PC-9 (cell line): Measurements from ENCODE around the gene COL4A2. TPM values are rescaled to one million over a fixed set of nuclear protein-coding genes. Genes with fewer than 3 reads are reported as not detected.

Experiments
- BruUV-seq: library from RNA; stranded (reverse); fragments of 400-500 nt; replicated peaks from 2 replicates; lab custom pipeline; 2021; lab: Mats Ljungman, UMichigan
- CTCF ChIA-PET: fragments of 300-600 bp; sonication (Branson Sonifier 250); formaldehyde crosslinking; loops from one replicate; lab custom pipeline; 2022; ENCODE audit warnings: antibody characterized with exemption; lab: Charles Lee
- POLR2A ChIA-PET: fragments of 300-600 bp; sonication (Branson Sonifier 250); formaldehyde crosslinking; loops from one replicate; lab custom pipeline; 2022; ENCODE audit warnings: antibody characterized with exemption; ENCODE audit not compliant: unreplicated experiment; lab: Charles Lee
- DNase-seq, 2 experiments: peaks; one replicate each; pipeline versions ENCODE4 v3.0.0 to v3.0.0-alpha.2; 2015 to 2022; ENCODE audit warnings: mixed read lengths in 1 of 2
- H2AFZ ChIP-seq: fragments of 200-600 bp; sonication (generic); 2 replicates; pipeline ENCODE4 v1.8.1; 2017; ENCODE audit warnings: antibody characterized with exemption
- H3F3A ChIP-seq: fragments of 200-600 bp; sonication (generic); 2 replicates; pipeline ENCODE4 v1.8.1; 2017; ENCODE audit warnings: antibody characterized with exemption, mild to moderate bottlenecking, low read depth; ENCODE audit not compliant: insufficient read depth
- H3K27ac ChIP-seq: fragments of 200-600 bp; sonication (generic); 2 replicates; pipeline ENCODE4 v1.6.1; 2016; ENCODE audit warnings: mixed run types
- H3K27me3 ChIP-seq: fragments of 200-600 bp; sonication (generic); 2 replicates; pipeline ENCODE4 v1.6.1; 2016; ENCODE audit warnings: low read depth, mixed run types; ENCODE audit not compliant: insufficient read depth
- H3K36me3 ChIP-seq: fragments of 200-600 bp; sonication (generic); 2 replicates; pipeline ENCODE4 v1.6.1; 2016; ENCODE audit warnings: low read depth, mixed run types
- H3K4me1 ChIP-seq: fragments of 200-600 bp; sonication (generic); replicated peaks from 2 replicates; pipeline ENCODE4 v1.6.1; 2016; ENCODE audit warnings: mixed run types; ENCODE audit not compliant: insufficient read depth
- H3K4me2 ChIP-seq: fragments of 200-600 bp; sonication (generic); 2 replicates; pipeline ENCODE4 v1.6.1; 2017; ENCODE audit warnings: mixed run types
- H3K4me3 ChIP-seq: fragments of 200-600 bp; sonication (generic); 2 replicates; pipeline ENCODE4 v1.6.1; 2016; ENCODE audit warnings: mixed run types
- H3K79me2 ChIP-seq: fragments of 200-600 bp; sonication (generic); 2 replicates; pipeline ENCODE4 v1.6.1; 2017; ENCODE audit warnings: low read depth, mixed run types
- H3K9me2 ChIP-seq: fragments of 200-600 bp; sonication (generic); 2 replicates; pipeline ENCODE4 v1.8.1; 2017; ENCODE audit warnings: mild to moderate bottlenecking; ENCODE audit not compliant: insufficient read depth
- H3K9me3 ChIP-seq: fragments of 200-600 bp; sonication (generic); 2 replicates; pipeline ENCODE4 v1.8.1; 2016; ENCODE audit warnings: low read depth; ENCODE audit not compliant: insufficient read depth
- H4K20me1 ChIP-seq: fragments of 200-600 bp; sonication (generic); 2 replicates; pipeline ENCODE4 v1.8.1; 2017; ENCODE audit not compliant: insufficient read depth
- CTCF ChIP-seq: fragments of 200-600 bp; sonication (generic); conservative IDR thresholded peaks from 2 replicates; pipeline ENCODE4 v1.6.1; 2017; ENCODE audit warnings: mixed run types, antibody characterized with exemption, mild to moderate bottlenecking, moderate library complexity
- EZH2 ChIP-seq: fragments of 200-600 bp; sonication (generic); IDR thresholded peaks from 2 replicates; pipeline ENCODE4 v1.8.0; 2017; ENCODE audit warnings: antibody characterized with exemption, low read depth
- intact Hi-C: fragments of 100-400 bp; cut with micrococcal nuclease; formaldehyde crosslinking; loops from one replicate; pipeline ENCODE4 v1.10.0; 2022; ENCODE audit not compliant: unreplicated experiment
- total RNA-seq: library from RNA; stranded (reverse); gene quantifications from 2 replicates; pipeline ENCODE4 v1.2.3, GENCODE V29; 2021

The COL4A2 gene
- total RNA-seq, 1 experiment from 2014 or later = 1.2 TPM

GRCh38 chr13:110390567-110390966 lies 83.5 kb downstream of the COL4A2 start:
- Histone ChIP-seq H3F3A (peaks cover 20% of the 10 kb centered on the region), H3K27me3 (no peaks in the 10 kb centered on the region), H2AFZ (no peak overlapping the region), H3K9me3 (peaks cover 26% of the 10 kb centered on the region; the same call in 1 of the 2 replicates), H3K79me2 (no peaks in the 10 kb centered on the region), H3K27ac (peak overlapping the region; percentile 70), H3K9me2 (no peaks in the 10 kb centered on the region), H3K4me3 (no peak overlapping the region), H4K20me1 (no peaks in the 10 kb centered on the region), H3K4me2 (peak overlapping the region; percentile 55), H3K4me1 (peaks cover 41% of the 10 kb centered on the region), H3K36me3 (no peaks in the 10 kb centered on the region; the same call in 1 of the 2 replicates)
- ChIA-PET POLR2A (interaction anchor here (0.6 kb wide), 1 partner anchor 70 kb away, joined by 4 read pairs; no protein-coding TSS in a partner anchor), CTCF (no interaction called here)
- peak in 1 of 2 experiments; percentile 98 for DNase-seq
- BruUV-seq = no TSS peak
- intact Hi-C loops = loop anchor here (1.0 kb wide), 1 partner anchor 22 kb away; no protein-coding TSS in a partner anchor
- TF ChIP-seq EZH2 (no peak), CTCF (no peak)

GRCh38 chr13:110391273-110391672 lies 84.2 kb downstream of the COL4A2 start:
- Histone ChIP-seq H3K9me3 (peaks cover 26% of the 10 kb centered on the region; the same call in 1 of the 2 replicates), H3K79me2 (no peaks in the 10 kb centered on the region), H3K4me3 (0 out of 2 replicates have a peak overlapping the region, but pooled peaks have one; percentile 5), H3F3A (peaks cover 20% of the 10 kb centered on the region), H3K36me3 (no peaks in the 10 kb centered on the region; the same call in 1 of the 2 replicates), H3K27ac (peak overlapping the region; percentile 70), H3K4me1 (peaks cover 41% of the 10 kb centered on the region), H3K27me3 (no peaks in the 10 kb centered on the region), H4K20me1 (no peaks in the 10 kb centered on the region), H2AFZ (no peak overlapping the region), H3K4me2 (peak overlapping the region; percentile 27), H3K9me2 (no peaks in the 10 kb centered on the region)
- peak in 1 of 2 experiments; percentile 38 for DNase-seq
- ChIA-PET POLR2A (no interaction called here), CTCF (no interaction called here)
- BruUV-seq = no TSS peak
- intact Hi-C loops = no loop called here
- no peak for TF ChIP-seq CTCF
- TF ChIP-seq EZH2 = no peak

- H3K9me2 ChIP-seq = no peaks in the 10 kb centered on the region
- no peaks in the 10 kb centered on the region; the same call in 1 of the 2 replicates for H3K36me3 ChIP-seq
- peak in 1 of 2 experiments; percentile 0 for DNase-seq
- no peak overlapping the region for H3K4me3 ChIP-seq
- H3K27me3 ChIP-seq = no peaks in the 10 kb centered on the region
- H3K4me2 ChIP-seq = no peak overlapping the region
- POLR2A ChIA-PET = interaction anchor here (0.6 kb wide), 1 partner anchor 17 kb away, joined by 3 read pairs; no protein-coding TSS in a partner anchor
- no peaks in the 10 kb centered on the region for H4K20me1 ChIP-seq
- H2AFZ ChIP-seq = no peak overlapping the region
- intact Hi-C loops = no loop called here
- peaks cover 40% of the 10 kb centered on the region for H3K4me1 ChIP-seq
- TF ChIP-seq EZH2 (no peak), CTCF (no peak)
- no peak overlapping the region for H3K27ac ChIP-seq
- peaks cover 20% of the 10 kb centered on the region for H3F3A ChIP-seq
- BruUV-seq = no TSS peak
- peaks cover 26% of the 10 kb centered on the region; the same call in 1 of the 2 replicates for H3K9me3 ChIP-seq
- CTCF ChIA-PET = no interaction called here
- no peaks in the 10 kb centered on the region for H3K79me2 ChIP-seq
Measured at GRCh38 chr13:110392510-110393240, 85.6 kb downstream of the COL4A2 start.
